HCT116 (cell line): ENCODE results near the gene IRF4. TPM values are rescaled to one million over a fixed set of nuclear protein-coding genes. Genes with fewer than 3 reads are reported as not detected.

ENCODE experiments used
- ATAC-seq: fragments of 200-7000 bp; cut with Tn5 transposase; 2 replicates; pipeline ENCODE4 v1.9.1; 2020; ENCODE audit warnings: mild to moderate bottlenecking, moderate library complexity
- BruUV-seq: library from RNA; stranded (reverse); fragments of 400-500 nt; replicated peaks from 2 replicates; lab custom pipeline; 2021; lab: Mats Ljungman, UMichigan
- CTCF ChIA-PET: fragments of 300-600 bp; sonication (Branson Sonifier 250); formaldehyde crosslinking; loops from one replicate; lab custom pipeline; 2021; ENCODE audit warnings: antibody characterized with exemption; lab: Charles Lee
- POLR2A ChIA-PET: fragments of 300-600, 350-600 bp; sonication (Branson Sonifier 250); formaldehyde crosslinking; loops from one replicate; lab custom pipeline; 2021; ENCODE audit warnings: antibody characterized with exemption; lab: Charles Lee
- RAD21 ChIA-PET, 2 experiments: fragments of 300-600 bp; sonication (Branson Sonifier 250); formaldehyde crosslinking; loops; one replicate each; lab custom pipeline; 2023; ENCODE audit warnings: low total read pairs in 2 of 2; ENCODE audit not compliant: uncharacterized antibody in 2 of 2, unreplicated experiment in 2 of 2, low non-redundant PET in 1 of 2; lab: Charles Lee
- DNase-seq: peaks from one replicate; pipeline ENCODE4 v3.0.0-alpha.2; 2010; ENCODE audit warnings: low read depth, low spot score
- H2AFZ ChIP-seq: fragments of 200-600 bp; shearing (Covaris generic), sonication (generic); 2 replicates; pipeline ENCODE4 v1.6.1; 2017; ENCODE audit warnings: low read depth, mixed run types, mixed read lengths, antibody characterized with exemption, low read length; ENCODE audit not compliant: poor library complexity, severe bottlenecking
- H3K27ac ChIP-seq: 2 replicates; pipeline ENCODE4 v1.5.1; 2012; ENCODE audit warnings: low read depth, low read length
- H3K27me3 ChIP-seq: fragments of 200-600 bp; sonication (generic); 2 replicates; pipeline ENCODE4 v1.6.1; 2016; ENCODE audit warnings: mixed run types, low read length, mixed read lengths; ENCODE audit not compliant: insufficient read depth
- H3K36me3 ChIP-seq, 2 experiments: fragments of 200-500 bp in 1 of 2; fragments of 200-600 bp in 1 of 2; sonication (Bioruptor generic) in 1 of 2; sonication (generic) in 1 of 2; 2 replicates each; pipeline versions ENCODE4 v1.5.1 to v1.6.1; 2014 to 2016; ENCODE audit warnings: low read length in 2 of 2, inconsistent platforms in 1 of 2, mixed read lengths in 1 of 2, mixed run types in 1 of 2; ENCODE audit not compliant: insufficient read depth in 2 of 2, control insufficient read depth in 1 of 2
- H3K4me1 ChIP-seq, 2 experiments: fragments of 200-600 bp in 1 of 2; sonication (generic) in 1 of 2; 2 replicates each; pipeline versions ENCODE4 v1.5.1 to v1.6.1; 2012 to 2017; ENCODE audit warnings: low read length in 2 of 2, inconsistent platforms in 1 of 2, mild to moderate bottlenecking in 1 of 2, mixed read lengths in 1 of 2, mixed run types in 1 of 2, moderate library complexity in 1 of 2; ENCODE audit not compliant: insufficient read depth in 2 of 2, control insufficient read depth in 1 of 2
- H3K4me2 ChIP-seq: fragments of 200-600 bp; sonication (generic); 2 replicates; pipeline ENCODE4 v1.6.1; 2017; ENCODE audit warnings: mixed run types, low read length, mixed read lengths
- H3K4me3 ChIP-seq, 2 experiments: fragments of 200-600 bp in 1 of 2; sonication (generic) in 1 of 2; replicated peaks in 1 of 2; 2 replicates each; pipeline ENCODE4 v1.5.1; 2011 to 2016; ENCODE audit warnings: low read length in 2 of 2, control low read depth in 1 of 2, low read depth in 1 of 2, mild to moderate bottlenecking in 1 of 2, mixed read lengths in 1 of 2, mixed run types in 1 of 2
- H3K79me2 ChIP-seq: fragments of 200-600 bp; sonication (generic); 2 replicates; pipeline ENCODE4 v1.6.1; 2017; ENCODE audit warnings: mild to moderate bottlenecking, mixed run types, low read length, moderate library complexity, mixed read lengths; ENCODE audit not compliant: insufficient read depth
- H3K9ac ChIP-seq: fragments of 200-600 bp; sonication (generic); 2 replicates; pipeline ENCODE4 v1.6.1; 2016; ENCODE audit warnings: low read length, mixed read lengths
- H3K9me2 ChIP-seq: fragments of 200-600 bp; sonication (generic), shearing (Covaris generic); 2 replicates; pipeline ENCODE4 v1.6.1; 2017; ENCODE audit warnings: mixed run types, mild to moderate bottlenecking, moderate library complexity; ENCODE audit not compliant: insufficient read depth
- H3K9me3 ChIP-seq, 2 experiments: fragments of 200-500 bp in 1 of 2; fragments of 200-600 bp in 1 of 2; sonication (Bioruptor generic) in 1 of 2; sonication (generic) in 1 of 2; 2 replicates each; pipeline ENCODE4 v1.6.1; 2014 to 2017; ENCODE audit warnings: low read length in 2 of 2, mixed read lengths in 2 of 2, inconsistent platforms in 1 of 2, low read depth in 1 of 2, mild to moderate bottlenecking in 1 of 2, mixed run types in 1 of 2, moderate library complexity in 1 of 2; ENCODE audit not compliant: control insufficient read depth in 1 of 2, insufficient read depth in 1 of 2
- H4K20me1 ChIP-seq: fragments of 200-600 bp; sonication (generic), shearing (Covaris generic); 2 replicates; pipeline ENCODE4 v1.6.1; 2017; ENCODE audit warnings: mixed run types, mild to moderate bottlenecking, moderate library complexity; ENCODE audit not compliant: insufficient read depth
- ATF3 ChIP-seq: IDR thresholded peaks from 2 replicates; pipeline ENCODE4 v1.6.1; 2012
- CEBPB ChIP-seq: IDR thresholded peaks from 2 replicates; pipeline ENCODE4 v1.6.1; 2012; ENCODE audit warnings: low read depth
- EGR1 ChIP-seq: IDR thresholded peaks from 2 replicates; pipeline ENCODE4 v1.6.1; 2012; ENCODE audit warnings: low read depth
- EZH2phosphoT487 ChIP-seq: fragments of 200-600 bp; IDR thresholded peaks from 2 replicates; pipeline ENCODE4 v1.6.1; 2018; ENCODE audit warnings: antibody characterized with exemption, borderline replicate concordance
- FOSL1 ChIP-seq: IDR thresholded peaks from 2 replicates; pipeline ENCODE4 v1.6.1; 2012; ENCODE audit warnings: low read depth
- JUND ChIP-seq: IDR thresholded peaks from 2 replicates; pipeline ENCODE4 v1.6.1; 2012
- POLR2A ChIP-seq: IDR thresholded peaks from 2 replicates; pipeline ENCODE4 v1.7.0; 2011; ENCODE audit warnings: borderline replicate concordance; ENCODE audit not compliant: insufficient read depth, insufficient read length; ENCODE audit errors: extremely low read depth
- RAD21 ChIP-seq: IDR thresholded peaks from 2 replicates; pipeline ENCODE4 v1.6.1; 2012; ENCODE audit warnings: low read depth, mild to moderate bottlenecking
- SP1 ChIP-seq: IDR thresholded peaks from 2 replicates; pipeline ENCODE4 v1.6.1; 2012; ENCODE audit warnings: low read depth
- YY1 ChIP-seq: IDR thresholded peaks from 2 replicates; pipeline ENCODE4 v1.6.1; 2011; ENCODE audit warnings: low read length, low read depth, moderate library complexity, mild to moderate bottlenecking; ENCODE audit not compliant: insufficient replicate concordance; ENCODE audit errors: extremely low read depth
- ZBTB33 ChIP-seq: IDR thresholded peaks from 2 replicates; pipeline ENCODE4 v1.6.1; 2011; ENCODE audit warnings: mild to moderate bottlenecking, low read length, moderate library complexity; ENCODE audit not compliant: insufficient replicate concordance; ENCODE audit errors: extremely low read depth
- ZNF274 ChIP-seq: fragments of 200-500 bp; sonication (Bioruptor generic); IDR thresholded peaks from 2 replicates; pipeline ENCODE4 v1.6.1; 2014; ENCODE audit warnings: mild to moderate bottlenecking, low read depth, low read length, inconsistent platforms
- intact Hi-C: fragments of 100-400 bp; cut with micrococcal nuclease; formaldehyde crosslinking; loops from 2 replicates; pipeline ENCODE4 v1.10.0; 2022
- total RNA-seq: library from RNA; stranded (reverse); gene quantifications from one replicate; pipeline ENCODE4 v1.2.1, GENCODE V29; 2021; ENCODE audit not compliant: unreplicated experiment
- TF ChIP-seq, protein P1 (sequence below): IDR thresholded peaks from 2 replicates; pipeline ENCODE4 v1.6.1; 2012
- TF ChIP-seq, protein P2 (sequence below), 3 experiments: fragments of 200-600 bp in 1 of 3; sonication (generic) in 1 of 3; IDR thresholded peaks in 2 of 3; conservative IDR thresholded peaks in 1 of 3; 2 replicates each; pipeline ENCODE4 v1.5.1; 2012 to 2017; ENCODE audit warnings: low read depth in 2 of 3, low read length in 2 of 3, antibody characterized with exemption in 1 of 3, borderline replicate concordance in 1 of 3, control low read depth in 1 of 3, mild to moderate bottlenecking in 1 of 3, mixed read lengths in 1 of 3, mixed run types in 1 of 3, moderate library complexity in 1 of 3; ENCODE audit not compliant: insufficient read depth in 1 of 3

Gene IRF4
- total RNA-seq, 1 experiment from 2014 or later, result 1.2 TPM

DNA sequence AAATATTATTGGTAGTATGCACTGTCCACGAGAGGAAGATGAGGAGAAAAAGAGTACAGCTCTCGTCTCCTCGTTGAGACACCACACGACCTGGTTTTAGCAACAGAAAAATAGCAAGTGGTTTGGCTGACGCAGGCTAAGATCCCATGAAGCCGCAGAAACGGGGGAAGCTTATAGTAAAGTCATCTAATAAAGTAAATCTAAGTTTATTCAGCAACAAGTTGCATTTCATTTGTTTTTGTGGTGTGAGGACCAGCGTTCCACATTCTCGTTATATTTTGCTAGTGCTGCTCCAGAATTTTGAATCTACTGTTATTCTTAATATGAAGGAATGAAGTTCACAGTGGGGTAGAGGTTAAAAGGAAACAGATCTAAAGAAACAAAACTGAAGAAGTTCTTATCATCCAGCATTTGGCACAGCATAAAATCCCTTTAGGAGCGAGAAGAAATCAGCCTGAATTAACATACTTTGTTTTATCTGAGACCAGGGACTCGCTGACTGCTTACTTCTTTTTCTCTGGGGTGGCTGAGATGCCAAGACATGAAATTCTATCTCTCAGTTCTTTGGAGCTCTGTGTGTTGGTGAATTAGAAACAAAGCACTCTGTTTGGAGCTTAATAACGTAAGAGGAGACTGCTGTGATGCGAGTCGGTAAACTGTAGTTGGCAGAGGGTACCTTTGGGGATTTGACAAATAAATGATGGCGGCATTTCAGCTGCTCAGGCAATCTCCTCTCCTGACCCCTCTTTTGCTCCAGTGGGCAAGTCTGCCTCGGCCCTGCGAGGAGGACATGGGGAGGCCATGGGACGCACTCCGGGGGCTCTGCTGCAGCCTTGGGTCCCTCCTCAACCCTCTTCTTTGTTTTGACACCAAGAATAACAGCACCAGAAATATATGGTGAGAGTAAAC is 24.9 kb upstream of the IRF4 start:
- H3K9me3 ChIP-seq, result peaks cover 14 to 32% of the 10 kb centered on the region in 2 experiments; a peak in 3 of 4 replicates
- H4K20me1 ChIP-seq, result no peaks in the 10 kb centered on the region
- TF ChIP-seq ZBTB33 (no peak), FOSL1 (no peak)
- TF ChIP-seq, all 23 proteins: peak for 0
- DNase-seq, result no peak
- H3K4me1 ChIP-seq, result no peaks in the 10 kb centered on the region
- RAD21 ChIA-PET, result no interaction called here
- H3K79me2 ChIP-seq, result no peaks in the 10 kb centered on the region
- H3K36me3 ChIP-seq, result no peaks in the 10 kb centered on the region
- H2AFZ ChIP-seq, result no peak overlapping the region
- H3K27ac ChIP-seq, result no peak overlapping the region
- no peak for ATAC-seq
- H3K9me2 ChIP-seq, result no peaks in the 10 kb centered on the region
- no TSS peak for BruUV-seq
- CTCF ChIA-PET, result no interaction called here
- no peak overlapping the region for H3K9ac ChIP-seq
- no peak overlapping the region for H3K4me2 ChIP-seq
- intact Hi-C loops, result no loop called here
- no peak overlapping the region for H3K4me3 ChIP-seq
- POLR2A ChIA-PET, result no interaction called here
- no peaks in the 10 kb centered on the region for H3K27me3 ChIP-seq

- H3K4me1 ChIP-seq, result no peaks in the 10 kb centered on the region
- intact Hi-C loops, result no loop called here
- H2AFZ ChIP-seq, result no peak overlapping the region
- no peaks in the 10 kb centered on the region for H3K9me2 ChIP-seq
- no peaks in the 10 kb centered on the region for H3K27me3 ChIP-seq
- ChIA-PET POLR2A (no interaction called here), CTCF (no interaction called here), RAD21 (no interaction called here)
- peaks cover 14 to 31% of the 10 kb centered on the region in 2 experiments; a peak in 3 of 4 replicates for H3K9me3 ChIP-seq
- H3K9ac ChIP-seq, result no peak overlapping the region
- no TSS peak for BruUV-seq
- ATAC-seq (no peak), DNase-seq (no peak)
- H3K4me3 ChIP-seq, result no peak overlapping the region
- H3K27ac ChIP-seq, result no peak overlapping the region
- no peak overlapping the region for H3K4me2 ChIP-seq
- no peaks in the 10 kb centered on the region for H4K20me1 ChIP-seq
- no peaks in the 10 kb centered on the region for H3K79me2 ChIP-seq
- H3K36me3 ChIP-seq, result no peaks in the 10 kb centered on the region
- TF ChIP-seq EGR1, result no peak
- no peak for TF ChIP-seq YY1
- no peak for TF ChIP-seq ATF3
- TF ChIP-seq RAD21, result no peak
- TF ChIP-seq FOSL1, result no peak
- no peak for TF ChIP-seq CEBPB
- no peak for TF ChIP-seq POLR2A
- TF ChIP-seq, protein P1, sequence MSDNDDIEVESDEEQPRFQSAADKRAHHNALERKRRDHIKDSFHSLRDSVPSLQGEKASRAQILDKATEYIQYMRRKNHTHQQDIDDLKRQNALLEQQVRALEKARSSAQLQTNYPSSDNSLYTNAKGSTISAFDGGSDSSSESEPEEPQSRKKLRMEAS, result no peak
- TF ChIP-seq ZNF274, result no peak
- no peak for TF ChIP-seq JUND
- TF ChIP-seq, protein P2, sequence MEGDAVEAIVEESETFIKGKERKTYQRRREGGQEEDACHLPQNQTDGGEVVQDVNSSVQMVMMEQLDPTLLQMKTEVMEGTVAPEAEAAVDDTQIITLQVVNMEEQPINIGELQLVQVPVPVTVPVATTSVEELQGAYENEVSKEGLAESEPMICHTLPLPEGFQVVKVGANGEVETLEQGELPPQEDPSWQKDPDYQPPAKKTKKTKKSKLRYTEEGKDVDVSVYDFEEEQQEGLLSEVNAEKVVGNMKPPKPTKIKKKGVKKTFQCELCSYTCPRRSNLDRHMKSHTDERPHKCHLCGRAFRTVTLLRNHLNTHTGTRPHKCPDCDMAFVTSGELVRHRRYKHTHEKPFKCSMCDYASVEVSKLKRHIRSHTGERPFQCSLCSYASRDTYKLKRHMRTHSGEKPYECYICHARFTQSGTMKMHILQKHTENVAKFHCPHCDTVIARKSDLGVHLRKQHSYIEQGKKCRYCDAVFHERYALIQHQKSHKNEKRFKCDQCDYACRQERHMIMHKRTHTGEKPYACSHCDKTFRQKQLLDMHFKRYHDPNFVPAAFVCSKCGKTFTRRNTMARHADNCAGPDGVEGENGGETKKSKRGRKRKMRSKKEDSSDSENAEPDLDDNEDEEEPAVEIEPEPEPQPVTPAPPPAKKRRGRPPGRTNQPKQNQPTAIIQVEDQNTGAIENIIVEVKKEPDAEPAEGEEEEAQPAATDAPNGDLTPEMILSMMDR (IDR thresholded peaks at IDR 0.05 in 2 of 3, conservative IDR thresholded peaks at IDR 0.05 in 1 of 3; ENCODE audit: borderline replicate concordance in 1 of 3, insufficient read depth in 1 of 3, low read depth in 2 of 3, low read length in 2 of 3), result no peak
- no peak for TF ChIP-seq SP1
- no peak for TF ChIP-seq EZH2phosphoT487
Observed at GRCh38 chr6:367298-367794, 24.2 kb upstream of the IRF4 start.
